Upper lobe of left lung (tissue), 4 donors: Measurements from ENCODE around the gene TAF1B.

Experiments
- POLR2AphosphoS5 ChIP-seq, 2 donors: sonication (generic); formaldehyde crosslinking; IDR thresholded peaks; one replicate each; pipeline ENCODE4 v1.5.1; 2017; ENCODE audit warnings: antibody characterized with exemption in 2 of 2
- TF ChIP-seq, protein P1 (sequence below), 6 experiments: fragments of 450-650 bp in 4 of 6; fragments of 200-600 bp in 2 of 6; sonication (generic) in 2 of 6; IDR thresholded peaks; one replicate each; pipeline ENCODE4 v1.5.1; 2016 to 2019; ENCODE audit warnings: antibody characterized with exemption in 6 of 6

DNA sequence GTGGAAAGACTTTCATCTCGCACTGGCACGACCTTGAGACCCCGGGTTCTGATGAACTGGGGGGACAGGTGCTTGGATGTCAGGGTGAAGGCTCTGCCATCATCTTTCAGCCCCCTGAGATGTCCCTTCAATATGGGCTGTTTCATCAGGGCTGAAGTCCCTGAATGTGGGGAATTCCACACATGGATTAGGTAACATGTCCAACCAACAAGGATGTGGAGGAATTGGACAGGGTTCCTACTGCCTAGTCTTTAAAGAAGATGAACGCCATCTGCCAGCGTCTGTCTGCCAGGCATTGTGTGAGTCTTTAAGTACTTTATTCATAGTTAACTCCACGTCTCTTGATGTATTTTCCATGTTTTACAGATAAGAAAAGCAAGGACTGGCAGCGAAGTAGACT is 102.3 kb downstream of the TAF1B start:
- TF ChIP-seq, protein P1, sequence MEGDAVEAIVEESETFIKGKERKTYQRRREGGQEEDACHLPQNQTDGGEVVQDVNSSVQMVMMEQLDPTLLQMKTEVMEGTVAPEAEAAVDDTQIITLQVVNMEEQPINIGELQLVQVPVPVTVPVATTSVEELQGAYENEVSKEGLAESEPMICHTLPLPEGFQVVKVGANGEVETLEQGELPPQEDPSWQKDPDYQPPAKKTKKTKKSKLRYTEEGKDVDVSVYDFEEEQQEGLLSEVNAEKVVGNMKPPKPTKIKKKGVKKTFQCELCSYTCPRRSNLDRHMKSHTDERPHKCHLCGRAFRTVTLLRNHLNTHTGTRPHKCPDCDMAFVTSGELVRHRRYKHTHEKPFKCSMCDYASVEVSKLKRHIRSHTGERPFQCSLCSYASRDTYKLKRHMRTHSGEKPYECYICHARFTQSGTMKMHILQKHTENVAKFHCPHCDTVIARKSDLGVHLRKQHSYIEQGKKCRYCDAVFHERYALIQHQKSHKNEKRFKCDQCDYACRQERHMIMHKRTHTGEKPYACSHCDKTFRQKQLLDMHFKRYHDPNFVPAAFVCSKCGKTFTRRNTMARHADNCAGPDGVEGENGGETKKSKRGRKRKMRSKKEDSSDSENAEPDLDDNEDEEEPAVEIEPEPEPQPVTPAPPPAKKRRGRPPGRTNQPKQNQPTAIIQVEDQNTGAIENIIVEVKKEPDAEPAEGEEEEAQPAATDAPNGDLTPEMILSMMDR (IDR thresholded peaks at IDR 0.05), result no peak
- TF ChIP-seq POLR2AphosphoS5 (IDR thresholded peaks at IDR 0.05), result no peak
